HEK293T (cell line): Measurements from ENCODE around the gene LRRC2.

ENCODE experiments used
- CTCF ChIA-PET: fragments of 350-600 bp; formaldehyde crosslinking; extraction: SDS; loops from one replicate; lab custom pipeline; 2021; ENCODE audit warnings: antibody characterized with exemption, inconsistent platforms; lab: Yijun Ruan, JAX
- POLR2A ChIA-PET: fragments of 350-600 bp; formaldehyde crosslinking; extraction: SDS; loops from one replicate; lab custom pipeline; 2020; ENCODE audit warnings: antibody characterized with exemption, inconsistent platforms; lab: Yijun Ruan, JAX
- DNase-seq: peaks from one replicate; pipeline ENCODE4 v3.0.0; 2012; ENCODE audit warnings: mixed read lengths; ENCODE audit errors: extremely low spot score
- ARNT ChIP-seq: fragments of 450-650 bp; IDR thresholded peaks from 2 replicates; pipeline ENCODE4 v1.6.1; 2017; ENCODE audit warnings: mild to moderate bottlenecking
- BHLHE40 ChIP-seq: fragments of 450-650 bp; IDR thresholded peaks from 2 replicates; pipeline ENCODE4 v1.6.1; 2016; ENCODE audit warnings: mild to moderate bottlenecking, moderate library complexity, borderline replicate concordance
- CTBP1 ChIP-seq: fragments of 450-650 bp; IDR thresholded peaks from 2 replicates; pipeline ENCODE4 v1.6.1; 2016; ENCODE audit warnings: borderline replicate concordance
- ELF4 ChIP-seq: fragments of 450-650 bp; IDR thresholded peaks from 2 replicates; pipeline ENCODE4 v1.6.1; 2017; ENCODE audit warnings: antibody characterized with exemption
- FOXA1 ChIP-seq: fragments of 450-650 bp; IDR thresholded peaks from 2 replicates; pipeline ENCODE4 v1.6.1; 2016; ENCODE audit warnings: mild to moderate bottlenecking
- FOXK2 ChIP-seq: fragments of 450-650 bp; IDR thresholded peaks from 2 replicates; pipeline ENCODE4 v1.6.1; 2016; ENCODE audit warnings: mild to moderate bottlenecking
- FOXM1 ChIP-seq: fragments of 450-650 bp; IDR thresholded peaks from 2 replicates; pipeline ENCODE4 v1.6.1; 2017; ENCODE audit warnings: mild to moderate bottlenecking, borderline replicate concordance
- HDGF ChIP-seq: fragments of 450-650 bp; IDR thresholded peaks from 2 replicates; pipeline ENCODE4 v1.6.1; 2017; ENCODE audit warnings: antibody characterized with exemption, borderline replicate concordance
- L3MBTL2 ChIP-seq: fragments of 450-650 bp; conservative IDR thresholded peaks from 2 replicates; pipeline ENCODE4 v1.6.1; 2016; ENCODE audit warnings: mild to moderate bottlenecking
- LEF1 ChIP-seq: fragments of 450-650 bp; IDR thresholded peaks from 2 replicates; pipeline ENCODE4 v1.6.1; 2017; ENCODE audit warnings: mild to moderate bottlenecking, borderline replicate concordance
- NFRKB ChIP-seq: fragments of 450-650 bp; IDR thresholded peaks from 2 replicates; pipeline ENCODE4 v1.6.1; 2016; ENCODE audit warnings: mild to moderate bottlenecking, moderate library complexity
- PKNOX1 ChIP-seq: fragments of 450-650 bp; IDR thresholded peaks from 2 replicates; pipeline ENCODE4 v1.6.1; 2016
- SP1 ChIP-seq: fragments of 450-650 bp; IDR thresholded peaks from 2 replicates; pipeline ENCODE4 v1.6.1; 2017
- SUZ12 ChIP-seq: fragments of 450-650 bp; IDR thresholded peaks from 2 replicates; pipeline ENCODE4 v1.6.1; 2016; ENCODE audit warnings: mild to moderate bottlenecking
- TARDBP ChIP-seq: fragments of 450-650 bp; IDR thresholded peaks from 2 replicates; pipeline ENCODE4 v1.6.1; 2016
- ZNF384 ChIP-seq: fragments of 450-650 bp; IDR thresholded peaks from 2 replicates; pipeline ENCODE4 v1.6.1; 2016

LRRC2 gene

GRCh38 chr3:46479021-46479420, 87.1 kb downstream of the LRRC2 start:
- DNase-seq = no peak
- POLR2A ChIA-PET = no interaction called here
- CTCF ChIA-PET = no interaction called here
- TF ChIP-seq NFRKB (no peak), FOXA1 (no peak), CTBP1 (no peak), PKNOX1 (no peak), ZNF384 (no peak)

- no peak for TF ChIP-seq FOXA1
- TF ChIP-seq HDGF = no peak
- TF ChIP-seq ARNT = no peak
- no peak for TF ChIP-seq CTBP1
- no peak for TF ChIP-seq SUZ12
- TF ChIP-seq FOXM1 = no peak
- no peak for TF ChIP-seq ZNF384
- no peak for TF ChIP-seq PKNOX1
- no peak for TF ChIP-seq BHLHE40
- no peak for TF ChIP-seq LEF1
- no peak for TF ChIP-seq SP1
- TF ChIP-seq ELF4 = no peak
- ChIA-PET POLR2A (no interaction called here), CTCF (no interaction called here)
- DNase-seq = no peak
Measured at GRCh38 chr3:46478341-46478740, 87.8 kb downstream of the LRRC2 start.

- DNase-seq = no peak
- ChIA-PET CTCF (no interaction called here), POLR2A (no interaction called here)
- TF ChIP-seq FOXA1 (no peak), LEF1 (no peak), FOXM1 (no peak), PKNOX1 (no peak), L3MBTL2 (no peak), SUZ12 (no peak), CTBP1 (no peak), ELF4 (no peak), SP1 (no peak), HDGF (no peak), FOXK2 (no peak), BHLHE40 (no peak), NFRKB (no peak), TARDBP (no peak), ARNT (no peak), ZNF384 (no peak)
Measured at GRCh38 chr3:46477756-46478155, 88.3 kb downstream of the LRRC2 start.

- no peak for DNase-seq
Measured at GRCh38 chr3:46477145-46477544, 89.0 kb downstream of the LRRC2 start.

GRCh38 chr3:46472736-46473135, 93.4 kb downstream of the LRRC2 start:
- DNase-seq = no peak
- ChIA-PET POLR2A (no interaction called here), CTCF (no interaction called here)
- TF ChIP-seq PKNOX1 = no peak
- TF ChIP-seq ELF4 = no peak
- no peak for TF ChIP-seq ARNT
- no peak for TF ChIP-seq SP1

More at GRCh38 chr3:46477145-46477544, 89.0 kb downstream of the LRRC2 start:
- ChIA-PET POLR2A (no interaction called here), CTCF (no interaction called here)
- TF ChIP-seq NFRKB (no peak), FOXK2 (no peak), SUZ12 (no peak), PKNOX1 (no peak), CTBP1 (no peak), ZNF384 (no peak), FOXM1 (no peak), ELF4 (no peak), BHLHE40 (no peak), LEF1 (no peak), ARNT (no peak), TARDBP (no peak)

- ChIA-PET CTCF (interaction anchor here (1.0 kb wide), 1 partner anchor 147 kb away, joined by 3 read pairs; no protein-coding TSS in a partner anchor), POLR2A (no interaction called here)
- DNase-seq = no peak
- TF ChIP-seq ARNT (no peak), CTBP1 (no peak), TARDBP (no peak), HDGF (no peak), NFRKB (no peak), SP1 (no peak), L3MBTL2 (no peak), LEF1 (no peak), SUZ12 (no peak), FOXA1 (no peak), PKNOX1 (no peak), ZNF384 (no peak), BHLHE40 (no peak), FOXK2 (no peak), FOXM1 (no peak), ELF4 (no peak)
Measured at GRCh38 chr3:46471371-46471914, 94.7 kb downstream of the LRRC2 start.
